ENCODE results near the gene LRP6. TPM values are rescaled to one million over a fixed set of nuclear protein-coding genes. Genes with fewer than 3 reads are reported as not detected.

The LRP6 gene
- total and polyA plus RNA-seq, 10 donors, result 0.63 to 14.9 (median 9.6) TPM

DNA sequence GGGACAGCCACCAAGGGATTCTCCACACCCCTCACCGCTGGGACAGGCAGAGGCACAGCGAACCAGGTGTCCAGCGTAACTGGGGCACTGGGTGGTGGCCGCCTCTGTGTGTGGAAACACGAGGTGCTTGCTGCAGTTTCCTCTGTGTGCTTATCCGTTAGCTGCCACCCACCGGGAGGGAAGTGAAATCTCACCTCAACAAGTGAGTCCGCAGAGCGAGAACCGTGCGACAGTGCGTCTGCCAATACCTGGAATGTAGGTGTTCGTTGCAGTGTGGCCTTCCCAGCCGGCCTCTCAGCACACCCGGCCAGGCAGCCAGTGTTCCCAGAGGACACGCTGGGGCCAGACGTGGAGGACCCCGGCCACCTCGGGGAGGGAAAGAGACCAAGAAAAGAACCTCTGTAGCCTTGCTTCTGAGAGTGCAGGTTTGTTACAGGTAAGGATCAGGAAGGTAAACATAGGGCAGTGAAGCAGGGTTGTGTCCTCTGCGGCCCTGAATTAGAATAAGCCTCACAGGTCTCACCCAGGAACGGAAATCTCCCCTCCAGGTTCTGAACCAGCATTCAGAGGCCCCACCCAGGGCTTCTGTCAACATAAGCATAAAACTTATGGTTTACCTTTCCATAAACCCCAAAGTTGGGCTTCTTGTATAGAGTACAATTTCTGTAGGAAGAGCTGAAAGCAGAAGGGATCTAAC lies 194.6 kb downstream of the LRP6 start:
- no peaks in the 10 kb centered on the region for H3K9me3 ChIP-seq
- peak; percentile 75 for DNase-seq
- no peak for TF ChIP-seq POLR2AphosphoS5 (IDR thresholded peaks at IDR 0.05)
- no peak for TF ChIP-seq POLR2A (IDR thresholded peaks at IDR 0.05)
- TF ChIP-seq, protein P1, sequence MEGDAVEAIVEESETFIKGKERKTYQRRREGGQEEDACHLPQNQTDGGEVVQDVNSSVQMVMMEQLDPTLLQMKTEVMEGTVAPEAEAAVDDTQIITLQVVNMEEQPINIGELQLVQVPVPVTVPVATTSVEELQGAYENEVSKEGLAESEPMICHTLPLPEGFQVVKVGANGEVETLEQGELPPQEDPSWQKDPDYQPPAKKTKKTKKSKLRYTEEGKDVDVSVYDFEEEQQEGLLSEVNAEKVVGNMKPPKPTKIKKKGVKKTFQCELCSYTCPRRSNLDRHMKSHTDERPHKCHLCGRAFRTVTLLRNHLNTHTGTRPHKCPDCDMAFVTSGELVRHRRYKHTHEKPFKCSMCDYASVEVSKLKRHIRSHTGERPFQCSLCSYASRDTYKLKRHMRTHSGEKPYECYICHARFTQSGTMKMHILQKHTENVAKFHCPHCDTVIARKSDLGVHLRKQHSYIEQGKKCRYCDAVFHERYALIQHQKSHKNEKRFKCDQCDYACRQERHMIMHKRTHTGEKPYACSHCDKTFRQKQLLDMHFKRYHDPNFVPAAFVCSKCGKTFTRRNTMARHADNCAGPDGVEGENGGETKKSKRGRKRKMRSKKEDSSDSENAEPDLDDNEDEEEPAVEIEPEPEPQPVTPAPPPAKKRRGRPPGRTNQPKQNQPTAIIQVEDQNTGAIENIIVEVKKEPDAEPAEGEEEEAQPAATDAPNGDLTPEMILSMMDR (IDR thresholded peaks at IDR 0.05 in 8 of 11, conservative IDR thresholded peaks at IDR 0.05 in 3 of 11), result no peak
- peaks cover 0 to 3% (median 0%) of the 10 kb centered on the region in 7 donors for H3K27me3 ChIP-seq (replicated peaks in 1 of 7)
- 54 to 78% (median 58%) methylated on average over 19 to 21 of the region's 21 CpGs for WGBS, 5 donors
- H3K4me3 ChIP-seq, result peak overlapping the region in 1 of 8 donors; percentile 50
- intact Hi-C loops (cut with DNase I; ENCODE audit: low total_unique reads), result no loop called here
- no peaks in the 10 kb centered on the region for H3K36me3 ChIP-seq
- H3K4me1 ChIP-seq, result peaks cover 5 to 24% (median 13%) of the 10 kb centered on the region in 6 donors
- no peak overlapping the region for H3K27ac ChIP-seq

DNA sequence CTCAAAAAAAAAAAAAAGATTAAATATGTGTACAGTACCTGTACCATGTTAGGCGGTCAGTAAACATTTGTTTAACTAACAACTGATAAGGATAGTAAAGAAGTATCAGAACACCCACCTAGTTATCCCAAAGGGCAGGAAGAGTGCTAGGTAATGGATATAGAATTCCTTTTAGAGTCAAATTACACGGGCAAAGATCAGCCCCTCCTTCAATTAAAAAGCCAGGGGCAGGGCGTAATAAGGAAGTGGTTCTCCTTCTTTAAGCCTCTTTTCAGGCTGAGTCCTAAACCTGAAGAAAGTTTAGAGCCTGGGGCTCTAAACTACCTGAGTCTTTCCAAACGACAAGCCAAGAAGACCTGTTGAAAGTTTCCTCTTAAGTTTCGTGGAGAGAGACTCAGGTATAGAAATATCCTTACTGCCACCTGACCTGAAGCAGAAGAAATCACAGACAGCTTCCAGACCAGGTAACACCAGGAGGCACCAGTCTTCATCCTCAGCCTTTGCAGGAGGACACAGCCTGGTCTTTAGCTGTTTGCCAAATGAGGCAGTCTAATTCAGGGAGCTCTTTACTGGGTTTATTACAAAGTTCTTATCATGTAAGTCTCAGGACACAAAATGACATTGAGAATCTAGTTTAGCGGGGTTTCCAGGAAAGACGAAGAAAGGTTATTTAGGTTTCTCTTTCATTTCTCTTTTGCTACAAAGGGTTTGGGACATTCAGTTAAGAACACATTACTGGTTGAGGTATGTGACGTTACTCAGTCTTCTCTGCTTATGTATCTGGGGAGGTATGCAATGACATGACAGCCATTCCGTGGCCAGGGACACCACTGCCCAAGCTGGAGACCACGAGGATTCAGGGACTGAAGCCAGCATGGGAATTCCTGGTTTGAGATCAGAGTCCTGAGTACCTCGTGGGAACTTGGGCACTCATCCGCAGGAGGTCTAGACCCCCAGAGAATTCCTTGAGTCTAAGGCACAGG lies 195.9 kb downstream of the LRP6 start, which contains the start of gene BCL2L14:
Gene BCL2L14, plus strand, starts transcription at position 266 of the 983 bp plus-strand sequence. CDS start 8,367 bp downstream, outside the sequence.
- no peaks in the 10 kb centered on the region for H3K9me3 ChIP-seq
- no peak for TF ChIP-seq POLR2A (IDR thresholded peaks at IDR 0.05)
- no peak for TF ChIP-seq POLR2AphosphoS5 (IDR thresholded peaks at IDR 0.05)
- TF ChIP-seq, protein P1 (IDR thresholded peaks at IDR 0.05 in 8 of 11, conservative IDR thresholded peaks at IDR 0.05 in 3 of 11), result no peak
- H3K4me3 ChIP-seq, result peak within 1 kb of the TSS in 3 of 8 donors; percentile 13 to 50 (median 27)
- DNase-seq, result no peak
- peaks cover 5 to 24% (median 13%) of the 10 kb centered on the region in 6 donors for H3K4me1 ChIP-seq
- peak within 1 kb of the TSS in 1 of 8 donors; percentile 24 for H3K27ac ChIP-seq
- H3K27me3 ChIP-seq (replicated peaks in 1 of 7), result peaks cover 0 to 3% (median 0%) of the 10 kb centered on the region in 7 donors
- 48 to 64% (median 57%) methylated on average over 8 to 12 of the region's 12 CpGs for WGBS, 5 donors
- intact Hi-C loops (cut with DNase I; ENCODE audit: low total_unique reads), result no loop called here
- no peaks in the 10 kb centered on the region for H3K36me3 ChIP-seq

DNA sequence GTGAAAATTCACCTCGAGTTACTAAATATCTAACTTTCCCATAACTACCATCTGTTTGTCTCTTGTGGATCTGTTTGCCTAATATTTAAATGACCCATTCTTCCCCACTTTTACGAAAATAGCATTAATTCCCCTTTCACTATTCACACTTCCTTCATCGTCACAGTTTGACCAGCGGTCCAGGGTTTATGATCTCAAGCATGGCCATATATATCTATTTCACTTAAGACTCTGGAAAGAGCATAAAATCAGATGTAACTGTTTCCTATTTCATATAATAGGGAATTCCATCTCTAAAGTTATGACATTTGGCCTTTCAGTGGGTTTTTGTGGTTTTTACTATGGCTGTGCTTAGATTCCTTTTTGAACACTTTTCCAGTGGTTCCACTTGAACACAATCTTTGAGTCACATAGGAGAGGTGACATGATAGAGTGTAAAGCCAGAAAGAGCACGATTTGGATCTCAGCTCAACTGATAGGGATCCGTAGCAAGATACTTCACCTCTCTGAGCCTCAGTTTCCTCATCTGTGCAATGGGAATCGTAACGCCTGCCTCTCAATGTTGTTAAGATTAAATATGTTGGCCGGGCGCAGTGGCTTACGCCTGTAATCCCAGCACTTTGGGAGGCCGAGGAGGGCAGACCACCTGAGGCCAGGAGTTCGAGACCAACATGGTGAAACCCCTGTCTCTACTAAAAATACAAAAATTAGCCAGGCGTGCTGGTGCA lies 196.9 kb downstream of the LRP6 start:
- intact Hi-C loops (cut with DNase I; ENCODE audit: low total_unique reads), result no loop called here
- Histone ChIP-seq H3K4me1 (peaks cover 5 to 24% (median 13%) of the 10 kb centered on the region in 6 donors), H3K4me3 (no peak overlapping the region), H3K27me3 (replicated peaks in 1 of 7) (peaks cover 0 to 3% (median 0%) of the 10 kb centered on the region in 7 donors), H3K36me3 (no peaks in the 10 kb centered on the region), H3K27ac (no peak overlapping the region), H3K9me3 (no peaks in the 10 kb centered on the region)
- 88 to 91% (median 89%) methylated on average over 14 of the region's 14 CpGs for WGBS, 5 donors
- DNase-seq, result no peak
- TF ChIP-seq, protein P1 (IDR thresholded peaks at IDR 0.05 in 8 of 11, conservative IDR thresholded peaks at IDR 0.05 in 3 of 11), result no peak
- TF ChIP-seq POLR2A (IDR thresholded peaks at IDR 0.05) (no peak), POLR2AphosphoS5 (IDR thresholded peaks at IDR 0.05) (no peak)
